Stomach (tissue), 4 donors: ENCODE data around the gene CTDP1.

Source experiments
- CTCF ChIP-seq, 7 experiments: fragments of 450-650 bp in 4 of 7; fragments of 200-600 bp in 3 of 7; sonication (generic) in 3 of 7; IDR thresholded peaks; one replicate each; pipeline ENCODE4 v1.5.1; 2016 to 2019; ENCODE audit warnings: antibody characterized with exemption in 7 of 7, control low read depth in 2 of 7, mild to moderate bottlenecking in 1 of 7
- POLR2A ChIP-seq, 4 donors: fragments of 450-650 bp; IDR thresholded peaks; one replicate each; pipeline ENCODE4 v1.6.1; 2016; ENCODE audit warnings: antibody characterized with exemption in 4 of 4, control low read depth in 2 of 4, mild to moderate bottlenecking in 1 of 4, moderate library complexity in 1 of 4

GRCh38 chr18:79685281-79685680 is 5.7 kb downstream of the CTDP1 start:
- TF ChIP-seq CTCF (IDR thresholded peaks at IDR 0.05) (no peak), POLR2A (IDR thresholded peaks at IDR 0.05) (no peak)
